Aorta (tissue), 5 donors: ENCODE measurements around the gene SOCS4. TPM values are rescaled to one million over a fixed set of nuclear protein-coding genes. Genes with fewer than 3 reads are reported as not detected.
A peak's percentile ranks its signal among the peaks of the same experiment; 100 is the strongest.

Experiments
- ATAC-seq: fragments of 200-7000 bp; cut with Tn5 transposase; one replicate; pipeline ENCODE4 v1.9.1; 2022; ENCODE audit warnings: moderate library complexity; ENCODE audit not compliant: low FRiP score
- DNase-seq, 2 donors: peaks; one replicate each; pipeline ENCODE4 v3.0.0-alpha.2; 2020
- H3K27ac ChIP-seq, 2 donors: one replicate each; pipeline ENCODE4 v1.5.1; 2013; ENCODE audit warnings: low read length in 2 of 2, mild to moderate bottlenecking in 2 of 2, moderate library complexity in 2 of 2, control low read depth in 1 of 2, inconsistent platforms in 1 of 2, low read depth in 1 of 2
- H3K27me3 ChIP-seq, 2 donors: one replicate each; pipeline ENCODE4 v1.6.1; 2013; ENCODE audit warnings: control low read depth in 1 of 2, low read length in 1 of 2, mild to moderate bottlenecking in 1 of 2, moderate library complexity in 1 of 2; ENCODE audit not compliant: insufficient read depth in 2 of 2, control insufficient read depth in 1 of 2
- H3K36me3 ChIP-seq, 2 donors: one replicate each; pipeline ENCODE4 v1.6.1; 2013; ENCODE audit warnings: control low read depth in 1 of 2, low read length in 1 of 2, mild to moderate bottlenecking in 1 of 2; ENCODE audit not compliant: insufficient read depth in 2 of 2, control insufficient read depth in 1 of 2
- H3K4me1 ChIP-seq, 2 donors: one replicate each; pipeline ENCODE4 v1.6.1; 2013; ENCODE audit warnings: low read length in 2 of 2, control low read depth in 1 of 2, mild to moderate bottlenecking in 1 of 2, moderate library complexity in 1 of 2; ENCODE audit not compliant: insufficient read depth in 2 of 2, control insufficient read depth in 1 of 2
- H3K4me3 ChIP-seq, 2 donors: one replicate each; pipeline ENCODE4 v1.5.1; 2013; ENCODE audit warnings: low read length in 2 of 2, control low read depth in 1 of 2, mild to moderate bottlenecking in 1 of 2
- H3K9me3 ChIP-seq: one replicate; pipeline ENCODE4 v1.6.1; 2013; ENCODE audit warnings: mild to moderate bottlenecking, low read length; ENCODE audit not compliant: control insufficient read depth
- WGBS, 2 donors: extraction: QIAGEN DNeasy Blood & Tissue Kit; methylation state at CpG; one replicate each; pipeline ENCODE4 v1.1.7; 2013; 5-methylcytosine and 5-hydroxymethylcytosine counted together
- intact Hi-C, 2 donors: fragments of 100-400 bp; cut with DNase I; formaldehyde crosslinking; loops; one replicate each; pipeline versions ENCODE4 v1.14.2 to v1.15.0; 2022
- polyA plus RNA-seq, 2 donors: library from polyadenylated mRNA; stranded (reverse); fragments of 200-250 nt; gene quantifications; one replicate each; pipeline ENCODE4 v1.2.3, GENCODE V29; 2013
- total RNA-seq, 2 donors: library from RNA; stranded (reverse); fragmentation: NEBNext Ultra II Directional; extraction: Animal tissue kit (Norgen Biotek cat#: 25700); gene quantifications; one replicate each; pipeline ENCODE4 v1.2.1, GENCODE V29; 2021
- donor health status: healthy with polysubstance abuse.
- donor health status: Bipolar disorder and iron deficiency.
- donor health status: DM: no; HTN: no; CAD: no.
- donor health status: DM: no; HTN: no; CAD: no.
- donor health status: DM: yes; HTN: yes; CAD: no.

The SOCS4 gene
- total and polyA plus RNA-seq, 4 donors, result 7.6 to 32.8 (median 16.1) TPM

GRCh38 chr14:55045087-55045486, 18.1 kb downstream of the SOCS4 start:
- Histone ChIP-seq H3K4me3 (no peak overlapping the region), H3K27me3 (no peaks in the 10 kb centered on the region), H3K9me3 (no peaks in the 10 kb centered on the region), H3K27ac (no peak overlapping the region), H3K36me3 (peaks cover 0 to 2% of the 10 kb centered on the region in 2 donors), H3K4me1 (no peaks in the 10 kb centered on the region)
- no peak for DNase-seq
- intact Hi-C loops, result no loop called here
- ATAC-seq, result no peak

GRCh38 chr14:55047301-55048053, 20.4 kb downstream of the SOCS4 start:
- WGBS, 2 donors, result 96 to 97% methylated on average over 5 of the region's 5 CpGs

GRCh38 chr14:55048900-55049436, 21.9 kb downstream of the SOCS4 start:
- intact Hi-C loops, result no loop called here
- WGBS, 2 donors, result 78 to 79% methylated on average over 2 of the region's 2 CpGs
- DNase-seq, result no peak
- Histone ChIP-seq H3K27me3 (no peaks in the 10 kb centered on the region), H3K9me3 (no peaks in the 10 kb centered on the region), H3K4me3 (no peak overlapping the region), H3K36me3 (no peaks in the 10 kb centered on the region), H3K27ac (no peak overlapping the region), H3K4me1 (peaks cover 0 to 1% of the 10 kb centered on the region in 2 donors)
- ATAC-seq, result no peak

More at GRCh38 chr14:55047301-55048053, 20.4 kb downstream of the SOCS4 start:
- Histone ChIP-seq H3K4me3 (no peak overlapping the region), H3K9me3 (no peaks in the 10 kb centered on the region), H3K27me3 (no peaks in the 10 kb centered on the region), H3K36me3 (peaks cover 0 to 2% of the 10 kb centered on the region in 2 donors), H3K4me1 (no peaks in the 10 kb centered on the region), H3K27ac (no peak overlapping the region)
- intact Hi-C loops, result no loop called here
- no peak for ATAC-seq
- no peak for DNase-seq

- Histone ChIP-seq H3K4me3 (peak overlapping the region; percentile 8 to 9), H3K9me3 (no peaks in the 10 kb centered on the region), H3K4me1 (peaks cover 0 to 4% of the 10 kb centered on the region in 2 donors), H3K27me3 (no peaks in the 10 kb centered on the region), H3K27ac (peak overlapping the region in 1 of 2 donors; percentile 93), H3K36me3 (no peaks in the 10 kb centered on the region)
- intact Hi-C loops, result no loop called here
- ATAC-seq (no peak), DNase-seq (no peak)
- 1% methylated on average over 10 of the region's 10 CpGs for WGBS, 2 donors
Observed at GRCh38 chr14:55051165-55051422, 24.1 kb downstream of the SOCS4 start.

- no peaks in the 10 kb centered on the region for H3K27me3 ChIP-seq
- H3K27ac ChIP-seq, result peak within 1 kb of the TSS; percentile 49 to 100
- 0% methylated on average over 68 to 98 of the region's 98 CpGs for WGBS, 2 donors
- H3K9me3 ChIP-seq, result no peaks in the 10 kb centered on the region
- peak within 1 kb of the TSS; percentile 54 to 97 for H3K4me3 ChIP-seq
- H3K4me1 ChIP-seq, result peaks cover 0 to 4% of the 10 kb centered on the region in 2 donors
- peak; percentile 100 for ATAC-seq
- no peaks in the 10 kb centered on the region for H3K36me3 ChIP-seq
- peak; percentile 94 to 97 for DNase-seq
- intact Hi-C loops, result loop anchor here in 1 of 2 donors (2.0 kb wide), 1 partner anchor 17 kb away; no protein-coding TSS in a partner anchor
Observed at GRCh38 chr14:55051423-55052268, 24.6 kb downstream of the SOCS4 start, which contains the start of gene MAPK1IP1L. Gene MAPK1IP1L, plus strand, starts transcription at chr14:55051647. Its CDS starts 10,037 bp downstream, at chr14:55061684.

GRCh38 chr14:55052269-55052930, 25.4 kb downstream of the SOCS4 start:
- peaks cover 0 to 4% of the 10 kb centered on the region in 2 donors for H3K4me1 ChIP-seq
- no peaks in the 10 kb centered on the region for H3K36me3 ChIP-seq
- no peaks in the 10 kb centered on the region for H3K27me3 ChIP-seq
- intact Hi-C loops, result loop anchor here in 1 of 2 donors (2.0 kb wide), 1 partner anchor 16 kb away; no protein-coding TSS in a partner anchor
- H3K4me3 ChIP-seq, result peak overlapping the region; percentile 54 to 97
- H3K9me3 ChIP-seq, result no peaks in the 10 kb centered on the region
- ATAC-seq, result no peak
- DNase-seq, result no peak
- WGBS, 2 donors, result 1 to 2% methylated on average over 14 of the region's 14 CpGs
- H3K27ac ChIP-seq, result peak overlapping the region; percentile 49 to 88

- Histone ChIP-seq H3K9me3 (no peaks in the 10 kb centered on the region), H3K36me3 (no peaks in the 10 kb centered on the region), H3K27ac (peak overlapping the region in 1 of 2 donors; percentile 22), H3K4me3 (peak overlapping the region; percentile 54 to 97), H3K4me1 (peaks cover 0 to 4% of the 10 kb centered on the region in 2 donors), H3K27me3 (no peaks in the 10 kb centered on the region)
- ATAC-seq, result no peak
- WGBS, 2 donors, result 31 to 43% methylated on average over 6 of the region's 6 CpGs
- DNase-seq, result no peak
- intact Hi-C loops, result loop anchor here in 1 of 2 donors (2.0 kb wide), 1 partner anchor 16 kb away; no protein-coding TSS in a partner anchor
Observed at GRCh38 chr14:55053018-55053417, 26.0 kb downstream of the SOCS4 start.

- DNase-seq, result no peak
- H3K4me3 ChIP-seq, result no peak overlapping the region
- intact Hi-C loops, result loop anchor here in 1 of 2 donors (2.0 kb wide), 1 partner anchor 15 kb away; no protein-coding TSS in a partner anchor
- H3K27ac ChIP-seq, result no peak overlapping the region
- no peaks in the 10 kb centered on the region for H3K36me3 ChIP-seq
- no peak for ATAC-seq
- no peaks in the 10 kb centered on the region for H3K9me3 ChIP-seq
- WGBS, 2 donors, result 79 to 84% methylated on average over 7 of the region's 7 CpGs
- peaks cover 0 to 4% of the 10 kb centered on the region in 2 donors for H3K4me1 ChIP-seq
- H3K27me3 ChIP-seq, result no peaks in the 10 kb centered on the region
Observed at GRCh38 chr14:55053500-55053899, 26.5 kb downstream of the SOCS4 start.
